ENCODE data around the gene YBX1.

DNA sequence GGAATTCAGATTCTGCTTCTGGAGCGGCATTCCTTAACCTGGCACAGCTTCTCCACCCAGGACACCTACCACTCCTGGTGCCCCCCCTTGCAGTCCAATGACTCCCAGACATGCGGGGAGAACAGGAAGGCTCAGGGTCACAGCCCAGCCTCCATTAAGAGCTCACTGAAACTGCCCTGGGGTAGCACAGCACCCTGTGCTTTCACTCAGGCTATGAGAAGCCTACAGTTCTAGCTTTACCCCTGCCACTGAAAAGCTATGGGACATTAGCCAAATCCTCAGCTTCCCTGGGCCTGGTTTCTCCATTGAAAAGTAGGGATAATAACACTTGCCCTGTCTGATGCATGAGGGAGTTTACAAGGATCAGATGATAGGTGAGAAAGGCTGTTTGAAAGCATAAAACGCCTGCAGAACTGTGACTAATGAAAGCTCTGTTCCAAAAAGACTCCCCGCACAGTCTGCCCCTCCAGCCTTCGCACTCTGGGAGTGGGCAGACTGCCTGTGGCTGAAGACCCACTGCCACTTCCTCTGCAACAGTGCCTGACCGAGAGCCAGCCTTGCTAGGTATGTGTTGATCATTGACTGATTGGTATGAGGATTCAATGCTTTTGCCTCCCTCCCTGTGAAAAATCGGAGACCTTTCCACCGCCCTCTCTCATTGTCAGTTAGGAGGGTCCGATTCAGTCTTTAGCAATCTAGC is 60.5 kb downstream of the YBX1 start:
- TF ChIP-seq GABPA (IDR thresholded peaks at IDR 0.05; ENCODE audit: low read depth), result no peak
- TF ChIP-seq, protein P1, sequence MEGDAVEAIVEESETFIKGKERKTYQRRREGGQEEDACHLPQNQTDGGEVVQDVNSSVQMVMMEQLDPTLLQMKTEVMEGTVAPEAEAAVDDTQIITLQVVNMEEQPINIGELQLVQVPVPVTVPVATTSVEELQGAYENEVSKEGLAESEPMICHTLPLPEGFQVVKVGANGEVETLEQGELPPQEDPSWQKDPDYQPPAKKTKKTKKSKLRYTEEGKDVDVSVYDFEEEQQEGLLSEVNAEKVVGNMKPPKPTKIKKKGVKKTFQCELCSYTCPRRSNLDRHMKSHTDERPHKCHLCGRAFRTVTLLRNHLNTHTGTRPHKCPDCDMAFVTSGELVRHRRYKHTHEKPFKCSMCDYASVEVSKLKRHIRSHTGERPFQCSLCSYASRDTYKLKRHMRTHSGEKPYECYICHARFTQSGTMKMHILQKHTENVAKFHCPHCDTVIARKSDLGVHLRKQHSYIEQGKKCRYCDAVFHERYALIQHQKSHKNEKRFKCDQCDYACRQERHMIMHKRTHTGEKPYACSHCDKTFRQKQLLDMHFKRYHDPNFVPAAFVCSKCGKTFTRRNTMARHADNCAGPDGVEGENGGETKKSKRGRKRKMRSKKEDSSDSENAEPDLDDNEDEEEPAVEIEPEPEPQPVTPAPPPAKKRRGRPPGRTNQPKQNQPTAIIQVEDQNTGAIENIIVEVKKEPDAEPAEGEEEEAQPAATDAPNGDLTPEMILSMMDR (IDR thresholded peaks at IDR 0.05; ENCODE audit: insufficient read depth, low read length), result no peak
- TF ChIP-seq POLR2AphosphoS5 (IDR thresholded peaks at IDR 0.05; ENCODE audit: low read depth), result no peak
- TF ChIP-seq, protein P2, sequence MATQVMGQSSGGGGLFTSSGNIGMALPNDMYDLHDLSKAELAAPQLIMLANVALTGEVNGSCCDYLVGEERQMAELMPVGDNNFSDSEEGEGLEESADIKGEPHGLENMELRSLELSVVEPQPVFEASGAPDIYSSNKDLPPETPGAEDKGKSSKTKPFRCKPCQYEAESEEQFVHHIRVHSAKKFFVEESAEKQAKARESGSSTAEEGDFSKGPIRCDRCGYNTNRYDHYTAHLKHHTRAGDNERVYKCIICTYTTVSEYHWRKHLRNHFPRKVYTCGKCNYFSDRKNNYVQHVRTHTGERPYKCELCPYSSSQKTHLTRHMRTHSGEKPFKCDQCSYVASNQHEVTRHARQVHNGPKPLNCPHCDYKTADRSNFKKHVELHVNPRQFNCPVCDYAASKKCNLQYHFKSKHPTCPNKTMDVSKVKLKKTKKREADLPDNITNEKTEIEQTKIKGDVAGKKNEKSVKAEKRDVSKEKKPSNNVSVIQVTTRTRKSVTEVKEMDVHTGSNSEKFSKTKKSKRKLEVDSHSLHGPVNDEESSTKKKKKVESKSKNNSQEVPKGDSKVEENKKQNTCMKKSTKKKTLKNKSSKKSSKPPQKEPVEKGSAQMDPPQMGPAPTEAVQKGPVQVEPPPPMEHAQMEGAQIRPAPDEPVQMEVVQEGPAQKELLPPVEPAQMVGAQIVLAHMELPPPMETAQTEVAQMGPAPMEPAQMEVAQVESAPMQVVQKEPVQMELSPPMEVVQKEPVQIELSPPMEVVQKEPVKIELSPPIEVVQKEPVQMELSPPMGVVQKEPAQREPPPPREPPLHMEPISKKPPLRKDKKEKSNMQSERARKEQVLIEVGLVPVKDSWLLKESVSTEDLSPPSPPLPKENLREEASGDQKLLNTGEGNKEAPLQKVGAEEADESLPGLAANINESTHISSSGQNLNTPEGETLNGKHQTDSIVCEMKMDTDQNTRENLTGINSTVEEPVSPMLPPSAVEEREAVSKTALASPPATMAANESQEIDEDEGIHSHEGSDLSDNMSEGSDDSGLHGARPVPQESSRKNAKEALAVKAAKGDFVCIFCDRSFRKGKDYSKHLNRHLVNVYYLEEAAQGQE (IDR thresholded peaks at IDR 0.05; ENCODE audit: insufficient replicate concordance, low read depth), result no peak

Measured in HL-60 (cell line).